ENCODE data around the gene GMDS. TPM values are rescaled to one million over a fixed set of nuclear protein-coding genes. Genes with fewer than 3 reads are reported as not detected.
A peak's percentile ranks its signal among the peaks of the same experiment; 100 is the strongest.

GMDS gene
- total and polyA plus RNA-seq, 2 of the 13 experiments (the other 11 are each of a cell fraction or from before 2014, with no cell fraction given) = 64.4 to 112 TPM

DNA sequence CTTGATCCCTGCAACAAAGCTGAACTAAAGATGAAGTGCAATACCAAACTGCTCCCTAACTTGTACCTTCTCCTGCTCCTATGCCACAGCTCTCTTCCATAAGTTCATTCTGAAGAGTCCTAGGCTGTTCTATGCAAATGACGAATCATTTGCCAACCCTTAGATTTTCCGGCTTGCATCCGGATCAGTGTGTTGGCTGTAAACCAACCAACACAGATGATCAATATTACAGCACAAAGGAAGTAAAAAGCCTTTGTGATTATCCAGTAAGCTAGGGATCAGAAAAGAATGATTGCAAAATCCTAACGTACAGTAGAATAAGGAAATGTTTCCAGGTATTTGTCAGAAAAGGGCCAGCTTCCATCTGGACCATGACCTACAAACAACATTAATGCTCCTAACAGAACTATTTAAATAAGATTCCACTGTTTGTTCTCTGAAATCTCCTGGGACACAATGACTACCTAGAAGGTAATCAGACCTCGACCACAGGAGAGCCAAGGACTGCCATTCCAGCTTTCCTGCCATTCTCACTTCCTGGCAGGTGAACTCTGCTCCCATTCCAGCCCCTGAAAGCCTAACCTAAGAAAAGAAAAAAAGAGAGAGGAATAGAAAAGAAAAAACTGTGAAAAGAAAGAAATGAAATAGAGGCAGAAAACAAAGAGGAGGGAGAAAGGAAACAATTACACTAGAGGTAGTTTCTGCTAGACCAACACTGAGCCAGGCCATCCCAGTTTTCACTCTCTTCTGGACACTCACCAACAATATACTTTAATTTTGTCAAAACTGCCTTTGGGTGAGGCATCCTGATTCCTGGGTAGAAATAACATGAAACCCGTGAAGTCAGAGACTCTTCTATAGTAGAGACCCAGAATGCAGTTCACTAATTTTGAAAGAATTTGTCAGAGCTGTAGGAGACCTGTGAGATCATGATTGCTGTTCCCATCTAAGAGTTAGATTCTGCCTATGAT is 19.7 kb downstream of the GMDS start (continued):
- TF ChIP-seq, protein P1, sequence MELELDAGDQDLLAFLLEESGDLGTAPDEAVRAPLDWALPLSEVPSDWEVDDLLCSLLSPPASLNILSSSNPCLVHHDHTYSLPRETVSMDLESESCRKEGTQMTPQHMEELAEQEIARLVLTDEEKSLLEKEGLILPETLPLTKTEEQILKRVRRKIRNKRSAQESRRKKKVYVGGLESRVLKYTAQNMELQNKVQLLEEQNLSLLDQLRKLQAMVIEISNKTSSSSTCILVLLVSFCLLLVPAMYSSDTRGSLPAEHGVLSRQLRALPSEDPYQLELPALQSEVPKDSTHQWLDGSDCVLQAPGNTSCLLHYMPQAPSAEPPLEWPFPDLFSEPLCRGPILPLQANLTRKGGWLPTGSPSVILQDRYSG (CRISPR knock-in tag; IDR thresholded peaks at IDR 0.05) = no peak
- peak; percentile 22; the same call in 1 of the 2 replicates for TF ChIP-seq ARNTL (CRISPR knock-in tag; IDR thresholded peaks at IDR 0.05)
- TF ChIP-seq ASH2L (IDR thresholded peaks at IDR 0.05; ENCODE audit: insufficient read length, low read depth, low read length) = peak; percentile 78
- TF ChIP-seq PRDM15 (CRISPR knock-in tag; IDR thresholded peaks at IDR 0.05) = no peak; the same call in 1 of the 2 replicates
- TF ChIP-seq ZNF484 (CRISPR knock-in tag; IDR thresholded peaks at IDR 0.05; ENCODE audit: borderline replicate concordance, low read depth) = no peak
- no peak for TF ChIP-seq MTF1 (CRISPR knock-in tag; IDR thresholded peaks at IDR 0.05)
- peak; percentile 22; the same call in 1 of the 2 replicates for TF ChIP-seq STAG1 (CRISPR knock-in tag; IDR thresholded peaks at IDR 0.05)
- TF ChIP-seq GTF2F1 (IDR thresholded peaks at IDR 0.05; ENCODE audit: low read length) = no peak
- no peak for TF ChIP-seq EED (CRISPR knock-in tag; IDR thresholded peaks at IDR 0.05)
- peak; percentile 72 for TF ChIP-seq KMT2A (CRISPR knock-in tag; IDR thresholded peaks at IDR 0.05)
- peak; percentile 96 for TF ChIP-seq SAP130 (CRISPR knock-in tag; IDR thresholded peaks at IDR 0.05; ENCODE audit: low read depth)
- TF ChIP-seq HMG20B (CRISPR knock-in tag; conservative IDR thresholded peaks at IDR 0.05) = peak; percentile 93
- peak; percentile 19; the same call in 1 of the 2 replicates for TF ChIP-seq SMC3 (IDR thresholded peaks at IDR 0.05; ENCODE audit: low read length)
- peak; percentile 67; the same call in 1 of the 2 replicates for TF ChIP-seq YEATS4 (CRISPR knock-in tag; IDR thresholded peaks at IDR 0.05; ENCODE audit: borderline replicate concordance)
- TF ChIP-seq ZZZ3 (CRISPR knock-in tag; IDR thresholded peaks at IDR 0.05; ENCODE audit: borderline replicate concordance) = no peak; the same call in 1 of the 2 replicates
- TF ChIP-seq ZNF574 (CRISPR knock-in tag; IDR thresholded peaks at IDR 0.05) = peak; percentile 45
- TF ChIP-seq MED13 (CRISPR knock-in tag; IDR thresholded peaks at IDR 0.05) = peak; percentile 88; the same call in 1 of the 2 replicates
- TF ChIP-seq TSC22D2 (CRISPR knock-in tag; IDR thresholded peaks at IDR 0.05; ENCODE audit: borderline replicate concordance) = no peak
- no peak for TF ChIP-seq KLF12 (CRISPR knock-in tag; IDR thresholded peaks at IDR 0.05; ENCODE audit: borderline replicate concordance)
- TF ChIP-seq NFE2L2 (IDR thresholded peaks at IDR 0.05; ENCODE audit: low read length) = no peak
- peak; percentile 62; the same call in 1 of the 2 replicates for TF ChIP-seq ZNF292 (CRISPR knock-in tag; IDR thresholded peaks at IDR 0.05; ENCODE audit: borderline replicate concordance, low read depth)
- peak; percentile 78; the same call in 1 of the 2 replicates for TF ChIP-seq ZFP36L1 (CRISPR knock-in tag; IDR thresholded peaks at IDR 0.05)
- TF ChIP-seq KDM6A (CRISPR knock-in tag; IDR thresholded peaks at IDR 0.05; ENCODE audit: low read depth) = 0 out of 2 replicates have a peak, but pooled peaks have one; percentile 51
